K562 (cell line): Measurements from ENCODE around the gene TRIM25. TPM values are rescaled to one million over a fixed set of nuclear protein-coding genes. Genes with fewer than 3 reads are reported as not detected.

ENCODE experiments used
- ARHGAP35 ChIP-seq: fragments of 450-650 bp; IDR thresholded peaks from 2 replicates; pipeline ENCODE4 v1.6.1; 2018; ENCODE audit not compliant: partially characterized antibody
- ASH1L ChIP-seq: fragments of 450-650 bp; IDR thresholded peaks from 2 replicates; pipeline ENCODE4 v1.6.1; 2018; ENCODE audit warnings: borderline replicate concordance, mild to moderate bottlenecking, low read depth; ENCODE audit not compliant: partially characterized antibody
- CBX8 ChIP-seq: fragments of 200-600 bp; sonication (generic); IDR thresholded peaks from 2 replicates; pipeline ENCODE4 v1.6.1; 2012; ENCODE audit warnings: borderline replicate concordance, mixed run types, low read depth, mild to moderate bottlenecking, moderate library complexity, mixed read lengths, low read length, control low read depth, inconsistent platforms; ENCODE audit not compliant: poor library complexity, severe bottlenecking; ENCODE audit errors: extremely low read depth
- CHCHD3 ChIP-seq: fragments of 250-450 bp; sonication (Bioruptor Pico); IDR thresholded peaks from 2 replicates; pipeline ENCODE4 v2.1.2; 2022; ENCODE audit warnings: mild to moderate bottlenecking
- DACH1 ChIP-seq: fragments of 450-650 bp; IDR thresholded peaks from 2 replicates; pipeline ENCODE4 v1.6.1; 2018; ENCODE audit not compliant: partially characterized antibody
- FOXK2 ChIP-seq, 2 experiments: fragments of 450-650 bp; IDR thresholded peaks in 1 of 2; conservative IDR thresholded peaks in 1 of 2; 2 replicates each; pipeline ENCODE4 v1.6.1; 2016; ENCODE audit warnings: low read depth in 2 of 2, mild to moderate bottlenecking in 1 of 2
- L3MBTL2 ChIP-seq: fragments of 450-650 bp; IDR thresholded peaks from 2 replicates; pipeline ENCODE4 v1.6.1; 2016; ENCODE audit warnings: mild to moderate bottlenecking, moderate library complexity
- MAFF ChIP-seq: IDR thresholded peaks from 2 replicates; pipeline ENCODE4 v1.6.1; 2012; ENCODE audit warnings: low read length, improper control_type of control experiment
- NFATC3 ChIP-seq: fragments of 450-650 bp; IDR thresholded peaks from 2 replicates; pipeline ENCODE4 v1.6.1; 2017; ENCODE audit warnings: mild to moderate bottlenecking
- RAD21 ChIP-seq, 2 experiments: fragments of 250-450 bp in 1 of 2; fragments of 450-650 bp in 1 of 2; sonication (Bioruptor Pico) in 1 of 2; formaldehyde crosslinking in 1 of 2; IDR thresholded peaks in 1 of 2; conservative IDR thresholded peaks in 1 of 2; 2 replicates each; pipeline versions ENCODE4 v1.4.0 to v1.8.0; 2020 to 2022; ENCODE audit warnings: mild to moderate bottlenecking in 2 of 2, moderate library complexity in 1 of 2
- SFPQ ChIP-seq: fragments of 200-400 bp; formaldehyde crosslinking; IDR thresholded peaks from 2 replicates; pipeline ENCODE4 v1.6.1; 2017; ENCODE audit warnings: mild to moderate bottlenecking, low read depth, low read length, moderate library complexity
- SMARCC2 ChIP-seq: fragments of 450-650 bp; IDR thresholded peaks from 2 replicates; pipeline ENCODE4 v1.6.1; 2017; ENCODE audit warnings: antibody characterized with exemption, moderate library complexity, mild to moderate bottlenecking, low read depth
- SRF ChIP-seq, 2 experiments: fragments of 250-450, 450-650 bp in 1 of 2; sonication (Bioruptor Pico) in 1 of 2; sonication (generic) in 1 of 2; formaldehyde crosslinking; IDR thresholded peaks; 2 replicates each; pipeline versions ENCODE4 v1.5.0 to v1.5.1; 2020 to 2022; ENCODE audit warnings: mild to moderate bottlenecking in 1 of 2, missing genetic modification reagents in 1 of 2
- STAT6 ChIP-seq: sonication (generic); formaldehyde crosslinking; IDR thresholded peaks from 2 replicates; pipeline ENCODE4 v1.8.1; 2023; ENCODE audit warnings: mild to moderate bottlenecking, missing genetic modification reagents
- TBL1XR1 ChIP-seq, 2 experiments: IDR thresholded peaks; 2 replicates each; pipeline ENCODE4 v1.6.1; 2012; ENCODE audit warnings: improper control_type of control experiment in 2 of 2, low read length in 2 of 2, mild to moderate bottlenecking in 1 of 2
- ZNF197 ChIP-seq: fragments of 200-800 bp; sonication (Bioruptor generic); IDR thresholded peaks from 2 replicates; pipeline ENCODE4 v1.6.1; 2016; ENCODE audit warnings: low read depth, missing genetic modification characterization, missing compliant biosample characterization
- ZNF224 ChIP-seq: sonication (generic); formaldehyde crosslinking; IDR thresholded peaks from 2 replicates; pipeline ENCODE4 v1.8.0; 2022; ENCODE audit warnings: mild to moderate bottlenecking, missing genetic modification reagents
- ZNF384 ChIP-seq: IDR thresholded peaks from 2 replicates; pipeline ENCODE4 v1.6.1; 2012; ENCODE audit warnings: low read depth, low read length, improper control_type of control experiment
- ZNF444 ChIP-seq: fragments of 250-450 bp; sonication (Bioruptor Pico); IDR thresholded peaks from 2 replicates; pipeline ENCODE4 v1.4.0; 2020; ENCODE audit warnings: mild to moderate bottlenecking, moderate library complexity
- ZNF696 ChIP-seq: fragments of 250-450 bp; sonication (Bioruptor Pico); conservative IDR thresholded peaks from 2 replicates; pipeline ENCODE4 v1.4.0; 2020; ENCODE audit warnings: mild to moderate bottlenecking, moderate library complexity
- ZNF77 ChIP-seq: fragments of 250-450 bp; sonication (Bioruptor Pico); IDR thresholded peaks from 2 replicates; pipeline ENCODE4 v1.5.0; 2020
- polyA plus RNA-seq, 8 experiments: library from polyadenylated mRNA; depleted of rRNA in 4 of 8; stranded (reverse) in 5 of 8; unstranded in 3 of 8; fragments of >200 nt; fragmentation: Nextera tagmentation in 2 of 8; fragmentation: Illumina TruSeq in 1 of 8; extraction: Ambion mirVana in 2 of 8; extraction: Trizol in 1 of 8; gene quantifications; 2 replicates each; pipeline versions ENCODE4 v1.2.1 to v1.2.3, GENCODE V29; 2011 to 2014; ENCODE audit warnings: inconsistent platforms in 1 of 8, missing spikeins in 1 of 8
- total RNA-seq, 7 experiments: library from RNA; depleted of rRNA in 6 of 7; stranded (reverse); fragments of >200 nt in 6 of 7; fragmentation: Illumina TruSeq in 2 of 7; extraction: Trizol in 2 of 7; gene quantifications; 2 replicates each; pipeline versions ENCODE4 v1.2.1 to v1.2.3, GENCODE V29; 2011 to 2021; ENCODE audit warnings: low replicate concordance in 1 of 7

Gene TRIM25
- total and polyA plus RNA-seq, 9 of the 15 experiments (the other 6 are each of a cell fraction or from before 2014, with no cell fraction given): 5.9 to 49.5 (median 24.5) TPM

- TF ChIP-seq ZNF197 (CRISPR knock-in tag) (no peak), ASH1L (no peak), ZNF444 (no peak), ZNF77 (CRISPR knock-in tag) (no peak), ARHGAP35 (no peak), L3MBTL2 (peak; percentile 85), ZNF696 (CRISPR knock-in tag) (no peak), DACH1 (no peak), SFPQ (no peak), CBX8 (no peak), NFATC3 (no peak), TBL1XR1 (IDR thresholded peaks at IDR 0.05; ENCODE audit: low read length in 2 of 2) (no peak; a peak in 2 of 4 replicates), FOXK2 (conservative IDR thresholded peaks at IDR 0.05 in 1 of 2, IDR thresholded peaks at IDR 0.05 in 1 of 2; ENCODE audit: low read depth in 2 of 2) (no peak), SMARCC2 (no peak; the same call in 1 of the 2 replicates), SRF (CRISPR knock-in tag; IDR thresholded peaks at IDR 0.05) (no peak), MAFF (no peak), RAD21 (CRISPR knock-in tag; conservative IDR thresholded peaks at IDR 0.05 in 1 of 2, IDR thresholded peaks at IDR 0.05 in 1 of 2) (peak; percentile 71 to 78), CHCHD3 (CRISPR knock-in tag) (no peak), STAT6 (no peak), ZNF224 (CRISPR knock-in tag) (no peak), ZNF384 (no peak)
Measured at GRCh38 chr17:56960596-56961538, 47.0 kb upstream of the TRIM25 start, which contains the start of gene COIL (continued).
